ENCODE data around the gene SLC38A8.

Gene SLC38A8

DNA sequence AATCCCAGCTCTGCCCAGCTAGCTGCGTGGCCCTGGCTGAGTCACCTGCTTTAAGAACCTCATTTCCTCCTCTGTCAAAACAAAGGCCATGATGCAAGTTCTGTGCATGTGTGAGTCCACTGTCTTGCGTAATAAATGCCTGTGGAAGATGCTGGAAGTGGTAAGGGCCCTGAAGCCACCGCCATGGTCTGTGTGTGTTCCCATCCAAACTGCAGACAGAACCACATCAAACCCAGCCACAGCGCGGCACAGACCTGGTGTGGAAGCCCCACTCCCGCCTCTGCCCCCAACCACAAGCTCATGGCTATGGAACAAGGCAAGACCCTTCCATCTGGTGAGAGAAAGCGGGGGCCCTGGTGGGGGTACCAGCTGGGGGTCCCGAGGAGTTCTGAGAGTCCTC is 48.5 kb downstream of the SLC38A8 start:
- DNase-seq = no peak

DNA sequence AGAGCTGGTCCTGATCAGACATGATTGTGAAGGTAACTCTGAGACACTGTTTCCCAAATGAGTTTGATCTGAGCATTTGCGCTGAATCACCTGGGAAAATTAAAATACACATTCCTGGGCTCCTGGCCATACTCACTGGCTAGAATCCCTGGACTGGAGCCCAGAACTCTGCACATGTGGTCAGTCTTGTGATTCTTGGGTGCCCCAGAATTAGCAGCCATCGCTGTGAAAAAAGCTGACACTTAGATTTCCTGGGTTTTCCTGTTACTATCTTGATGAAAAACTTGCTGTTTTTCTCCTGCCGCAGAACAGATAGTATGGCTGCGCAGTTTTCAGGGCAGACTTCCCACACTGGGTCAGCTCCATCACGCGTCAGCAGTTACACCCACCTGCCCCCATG is 50.0 kb downstream of the SLC38A8 start:
- no peak for DNase-seq

DNA sequence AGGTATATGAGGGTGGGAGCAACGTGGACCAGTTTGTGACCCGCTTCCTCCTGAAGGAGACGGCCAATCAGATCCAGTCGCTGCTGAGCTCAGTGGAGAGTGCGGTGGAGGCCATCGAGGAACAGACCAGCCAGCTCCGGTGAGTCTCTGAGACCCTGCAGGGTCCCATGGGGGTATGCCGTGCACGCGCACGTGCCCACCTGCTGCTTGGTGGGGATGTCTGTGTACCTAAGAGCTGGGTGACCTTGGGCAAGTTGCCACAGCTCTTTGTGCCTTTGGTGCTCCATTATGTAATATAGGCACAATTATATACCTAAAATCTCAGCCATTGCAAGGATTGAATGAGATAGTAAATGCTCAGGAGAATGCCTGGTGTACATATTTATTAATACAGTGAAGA is 52.1 kb downstream of the SLC38A8 start:
- DNase-seq = no peak

DNA sequence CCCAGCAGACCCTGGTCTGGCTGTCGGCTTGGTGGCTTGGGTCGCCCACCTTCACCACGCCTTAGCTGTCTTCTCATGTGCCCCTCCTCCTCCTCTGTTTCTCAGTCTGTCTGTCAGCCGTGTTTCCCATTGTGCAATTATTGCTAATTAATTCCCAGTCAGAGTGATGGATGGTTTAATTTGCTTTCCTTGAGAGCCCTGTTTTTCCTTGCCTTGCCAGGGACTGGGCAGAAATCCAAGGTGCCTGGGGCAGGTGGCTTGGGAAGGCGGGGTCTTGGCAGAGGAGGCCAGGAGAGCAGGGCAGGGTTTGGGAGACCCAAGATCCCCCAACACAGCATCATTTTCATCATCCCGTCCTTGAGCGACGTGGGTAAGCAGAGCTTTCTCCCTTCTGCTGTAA is 53.3 kb downstream of the SLC38A8 start:
- no peak for DNase-seq

- DNase-seq = no peak
Observed at GRCh38 chr16:83983491-83983890, 59.1 kb downstream of the SLC38A8 start.

GRCh38 chr16:83981799-83982198 is 60.8 kb downstream of the SLC38A8 start:
- DNase-seq = no peak

DNA sequence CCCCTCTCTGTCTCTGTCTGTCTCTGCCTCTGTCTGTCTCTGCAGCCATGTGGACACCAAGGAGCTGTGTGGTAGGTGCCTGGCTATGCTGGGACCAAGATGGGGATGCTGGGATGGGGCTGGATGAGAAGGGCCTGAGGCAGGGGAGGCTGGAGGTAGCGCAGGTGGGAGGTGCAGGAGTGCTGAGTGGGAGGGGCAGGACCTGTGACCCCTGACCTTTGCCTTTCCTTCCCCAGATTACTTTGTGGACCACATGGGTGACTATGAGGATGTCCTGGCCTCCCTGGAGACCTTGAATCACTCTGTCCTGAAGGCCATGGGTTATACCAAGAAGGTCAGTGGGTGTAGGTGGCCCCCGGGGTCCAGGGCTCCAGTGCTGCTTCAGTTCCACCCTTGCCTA is 61.8 kb downstream of the SLC38A8 start:
- DNase-seq = no peak

- no peak for DNase-seq
Observed at GRCh38 chr16:83979441-83979840, 63.2 kb downstream of the SLC38A8 start.

GRCh38 chr16:83978401-83978904 is 64.1 kb downstream of the SLC38A8 start:
- no peak for DNase-seq

DNA sequence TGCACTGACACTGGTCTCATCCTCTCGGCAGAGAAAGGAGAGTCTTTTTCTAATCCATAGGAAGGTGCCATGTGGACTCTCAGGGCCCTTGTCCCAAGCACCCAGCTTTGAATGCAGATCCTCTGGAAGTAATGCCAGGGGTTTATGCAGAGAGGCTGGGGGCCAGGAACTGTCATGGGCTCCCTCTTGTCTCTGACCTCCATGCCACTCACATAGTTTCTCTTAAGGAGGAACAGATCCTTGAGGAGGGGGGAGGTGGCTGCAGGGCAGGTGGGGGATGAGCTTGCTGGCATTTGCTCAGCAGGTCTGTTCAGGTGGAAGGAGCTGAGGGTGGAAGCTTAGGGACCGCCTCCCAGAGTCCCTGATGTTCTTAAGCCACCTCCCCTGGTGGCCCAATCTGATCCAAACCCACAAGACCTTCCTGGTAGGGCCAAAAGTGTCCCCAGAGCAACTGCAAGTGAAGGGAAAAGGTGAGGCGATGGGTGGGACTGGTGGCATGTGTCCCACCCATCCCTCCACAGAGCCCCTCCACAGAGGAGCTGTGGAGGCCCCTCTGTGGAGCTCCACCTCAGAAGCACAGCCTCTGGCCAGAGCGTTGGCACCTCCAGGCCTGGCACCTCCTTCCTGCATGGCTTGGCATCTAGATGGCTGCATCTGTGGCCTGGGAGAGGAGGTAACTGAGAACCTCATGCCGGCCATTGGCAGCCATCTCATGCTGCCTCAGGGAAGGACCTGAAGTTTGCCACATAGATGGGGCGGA is 65.4 kb downstream of the SLC38A8 start:
- no peak for DNase-seq

DNA sequence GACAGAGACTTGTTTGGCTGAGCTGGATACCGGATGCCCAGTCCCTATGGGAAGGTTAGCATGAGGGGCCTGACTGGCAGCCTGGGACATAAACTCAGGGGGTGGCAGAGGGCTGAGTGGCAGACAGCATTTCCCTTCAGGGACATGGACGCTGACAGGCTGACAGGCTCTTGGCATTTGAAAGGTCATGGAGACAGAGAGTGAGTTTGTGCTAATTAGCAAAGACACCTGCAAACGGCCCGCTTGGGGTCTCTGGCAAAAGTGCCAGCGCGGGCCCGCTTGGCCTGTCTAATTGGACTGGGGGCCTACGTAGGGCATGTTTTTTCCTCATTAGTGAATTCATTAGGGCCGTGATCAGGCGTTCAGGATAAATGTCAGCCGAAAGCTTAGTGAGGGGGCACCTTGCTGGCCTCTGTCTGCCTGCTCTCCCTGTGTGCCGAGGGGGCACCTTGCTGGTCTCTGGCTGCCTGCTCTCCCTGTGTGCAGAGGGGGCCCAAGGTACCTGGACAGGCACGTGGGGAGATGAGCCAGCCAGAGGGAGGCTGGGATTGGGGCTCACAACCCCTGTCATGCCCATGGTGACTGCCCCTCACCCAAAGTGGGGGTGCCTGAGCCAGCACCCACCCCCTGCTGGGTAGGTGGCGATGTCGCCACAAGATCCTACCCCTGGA is 66.9 kb downstream of the SLC38A8 start:
- no peak for DNase-seq

- DNase-seq = no peak
Observed at GRCh38 chr16:83974475-83974874, 68.1 kb downstream of the SLC38A8 start.

DNA sequence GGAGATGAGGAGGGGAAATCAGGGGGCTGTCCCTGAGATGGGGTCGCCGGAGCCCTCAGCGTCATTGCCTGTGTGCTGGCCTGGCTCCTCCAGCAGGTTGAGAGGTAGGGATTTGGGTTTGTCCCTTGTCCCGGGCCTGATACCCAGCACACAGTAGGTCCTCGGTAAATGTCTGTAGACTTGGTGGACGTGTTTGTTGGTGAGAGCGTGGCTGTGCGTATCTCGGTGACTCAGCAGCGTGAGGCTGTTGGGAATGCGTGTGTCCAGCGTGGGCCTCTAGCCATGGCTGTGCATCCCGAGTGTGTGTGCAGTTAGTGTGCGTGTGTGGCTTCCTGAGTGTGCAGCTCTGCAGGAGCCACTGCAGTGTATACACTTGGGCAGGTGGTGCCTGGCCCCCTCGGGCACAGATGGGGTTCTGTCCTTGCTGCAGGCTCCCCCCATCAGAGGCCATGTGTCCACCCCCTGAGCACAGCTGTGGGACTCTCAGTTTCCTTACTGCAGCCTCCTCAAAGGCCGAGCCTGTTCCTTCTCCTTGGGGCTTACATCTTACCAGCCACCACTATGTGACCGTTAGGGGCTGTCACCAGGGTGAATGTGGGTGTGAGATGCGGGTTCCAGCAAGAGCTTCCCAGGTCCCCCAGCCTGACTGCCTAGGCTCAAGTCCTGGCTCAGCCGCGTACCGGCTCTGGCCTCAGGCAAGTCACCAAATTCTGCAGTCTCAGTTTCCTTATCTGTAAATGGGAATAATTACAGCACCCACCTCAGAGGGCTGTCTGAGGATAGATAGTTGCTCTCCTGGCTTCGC is 68.8 kb downstream of the SLC38A8 start:
- DNase-seq = no peak

- DNase-seq = no peak
Observed at GRCh38 chr16:83973077-83973476, 69.5 kb downstream of the SLC38A8 start.

DNA sequence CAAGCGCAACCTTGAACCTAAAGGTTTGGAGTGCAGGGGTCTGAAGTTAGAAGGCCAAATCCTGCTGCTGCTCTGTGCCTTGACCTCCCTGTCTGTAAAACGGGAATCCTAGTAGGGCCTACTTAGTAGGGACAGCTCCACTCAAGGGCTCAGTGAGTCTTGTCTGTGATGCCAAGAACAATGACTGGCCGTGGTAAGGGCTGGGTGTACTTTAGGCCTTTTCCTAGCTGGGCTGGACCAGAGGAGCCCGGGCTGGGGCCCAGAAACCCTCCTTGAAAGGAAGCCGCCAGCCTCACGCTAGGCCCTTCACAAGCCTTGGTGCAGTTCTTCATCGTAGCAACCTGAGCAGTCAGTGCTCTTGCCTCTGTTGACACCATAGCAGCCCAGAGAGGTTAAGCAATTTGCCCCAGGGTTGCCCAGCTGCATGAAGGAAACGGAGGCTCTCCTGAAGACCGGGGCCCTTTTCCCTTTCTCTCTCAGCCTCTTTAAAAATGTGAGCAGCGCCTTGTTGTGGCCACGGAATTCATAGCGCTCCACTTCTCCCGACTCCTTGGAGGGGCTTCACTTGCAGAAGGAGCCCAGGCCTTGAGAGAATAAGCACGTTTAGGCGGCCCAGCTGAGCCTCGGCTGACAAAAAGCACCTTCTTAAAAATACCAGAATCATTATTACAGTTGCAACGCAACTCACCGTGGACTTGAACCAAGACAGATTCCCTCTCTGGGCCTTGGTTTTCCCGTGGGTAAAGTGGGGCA is 70.2 kb downstream of the SLC38A8 start:
- DNase-seq = no peak

DNA sequence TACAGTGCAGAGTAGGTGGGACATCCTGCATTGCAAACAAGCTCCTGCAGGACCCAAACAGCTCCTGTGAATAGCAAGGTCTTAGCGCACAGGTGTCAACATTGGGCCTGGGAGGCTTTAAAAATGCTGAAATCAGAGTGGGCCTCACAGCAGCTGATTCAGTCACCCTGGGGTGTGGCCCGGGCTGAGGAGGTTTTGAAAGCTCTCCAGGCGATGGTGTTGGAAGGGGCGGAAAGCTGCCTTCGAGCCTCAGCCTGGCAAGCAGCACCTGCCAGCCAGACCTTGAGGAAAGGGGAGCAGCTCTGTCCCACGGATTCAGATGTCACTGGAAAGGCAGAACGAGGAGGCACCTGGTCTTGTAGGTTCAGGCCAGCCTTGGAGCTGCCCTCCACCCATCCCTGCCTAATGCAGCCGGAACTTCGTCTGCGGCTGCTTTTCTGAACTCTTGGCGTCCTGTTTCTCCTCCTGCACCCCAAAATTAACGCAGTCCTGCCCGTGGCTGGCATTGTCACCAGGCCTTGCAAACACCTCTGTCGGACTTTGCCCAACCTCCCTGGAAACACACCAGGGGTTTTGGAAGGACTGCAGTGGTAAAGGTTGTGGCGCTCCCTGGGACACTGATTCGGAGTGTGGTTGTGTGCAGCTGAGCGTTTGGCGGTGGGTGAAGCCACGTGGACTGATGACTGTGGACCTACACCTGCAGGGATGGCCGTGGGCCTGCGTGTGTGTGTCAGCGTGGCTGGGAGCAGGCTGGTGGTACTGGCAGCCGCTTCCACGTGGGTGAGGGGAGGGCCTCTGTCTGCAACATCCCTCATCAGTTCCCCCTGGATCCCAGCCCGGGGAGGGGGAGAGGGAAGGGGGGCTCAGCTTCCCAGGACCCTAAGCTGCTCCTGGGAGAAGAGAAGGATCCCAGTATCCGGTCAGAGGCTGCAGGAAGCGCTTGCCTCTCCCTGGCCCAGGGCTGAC is 71.1 kb downstream of the SLC38A8 start:
- DNase-seq = no peak

GRCh38 chr16:83970430-83970815 is 72.2 kb downstream of the SLC38A8 start:
- no peak for DNase-seq

DNA sequence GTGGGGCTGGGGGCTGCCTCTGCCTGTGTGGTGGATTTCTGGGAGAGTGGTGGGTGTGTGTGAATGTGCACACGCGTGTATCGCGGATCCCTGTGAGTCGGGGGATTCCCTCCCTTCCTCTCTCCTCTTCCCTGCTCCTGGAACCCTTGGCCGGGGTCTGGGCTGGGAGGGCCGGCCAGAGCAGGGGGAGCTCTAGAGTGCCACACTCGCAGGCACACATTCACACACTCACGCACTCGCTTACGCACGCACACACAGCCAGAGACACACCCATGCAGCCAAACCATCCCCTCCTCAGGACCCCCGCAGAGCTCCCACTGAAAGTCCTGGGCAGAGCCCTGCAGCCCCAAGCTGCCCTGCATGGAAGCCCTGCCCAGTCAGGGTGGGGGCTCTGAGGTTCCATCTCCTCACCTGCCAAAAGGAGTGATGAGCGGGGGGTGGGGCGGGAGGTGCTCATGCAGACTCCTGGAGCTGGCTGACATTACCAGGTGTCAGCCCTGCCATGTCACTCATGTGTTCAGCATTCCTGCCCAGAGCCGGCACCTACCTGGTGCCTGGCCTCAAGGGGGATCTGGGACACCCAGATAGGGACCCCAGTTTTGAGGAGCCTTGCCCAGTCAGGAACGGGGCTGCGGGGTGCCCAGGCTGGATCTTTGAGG is 72.7 kb downstream of the SLC38A8 start:
- DNase-seq = no peak

DNA sequence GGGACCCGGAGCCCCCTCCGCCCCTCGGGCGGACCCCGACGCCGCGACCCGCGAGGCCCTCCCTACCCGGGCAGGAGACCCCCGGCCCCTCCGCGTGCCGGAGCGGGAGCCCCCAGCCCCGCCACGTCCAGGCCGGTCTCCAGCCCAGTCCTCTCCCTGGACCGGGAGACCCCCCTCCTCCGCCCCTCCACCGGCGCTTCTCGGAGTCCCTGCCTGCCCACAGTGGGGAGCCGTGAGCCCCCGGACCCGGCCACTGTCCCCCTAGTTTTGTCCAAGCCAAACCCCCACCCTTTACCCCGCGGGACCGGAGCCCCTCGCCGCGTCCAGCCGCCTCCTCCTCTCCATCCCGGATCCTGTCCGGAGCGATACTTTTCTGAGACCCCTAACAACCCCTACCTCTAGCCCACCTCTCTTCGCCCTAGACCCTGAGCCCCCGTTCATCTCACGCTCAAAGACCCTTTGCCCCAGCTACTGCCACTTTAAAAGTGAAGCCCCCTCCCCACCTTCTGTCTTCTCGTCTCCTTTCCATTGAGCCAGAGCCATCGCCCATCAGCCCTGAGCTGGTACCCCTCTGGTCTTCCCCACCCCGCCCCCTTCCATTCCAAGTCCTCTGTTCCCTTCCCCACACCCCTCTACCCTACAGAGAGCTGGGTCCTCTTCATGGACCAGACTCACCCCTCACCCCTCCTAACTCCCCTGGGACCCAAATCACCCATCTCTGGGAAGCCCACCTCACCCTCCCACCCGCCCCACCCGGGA is 73.5 kb downstream of the SLC38A8 start:
- DNase-seq = no peak

GRCh38 chr16:83968306-83968851 is 74.2 kb downstream of the SLC38A8 start:
- no peak for DNase-seq
